RWPE2 (cell line): Measurements from ENCODE around the gene CAPZB.
A peak's percentile ranks its signal among the peaks of the same experiment; 100 is the strongest.

ENCODE experiments used
- ATAC-seq: fragments of 200-7000 bp; cut with Tn5 transposase; 3 replicates; pipeline ENCODE4 v1.9.1; 2021; ENCODE audit warnings: low read depth
- DNase-seq: peaks from one replicate; pipeline ENCODE4 v3.0.0-alpha.2; 2020; ENCODE audit warnings: low spot score
- H3K27ac ChIP-seq: fragments of 450-650 bp; 2 replicates; pipeline ENCODE4 v1.5.1; 2017; ENCODE audit warnings: mild to moderate bottlenecking; ENCODE audit not compliant: poor library complexity, severe bottlenecking
- H3K27me3 ChIP-seq: fragments of 250-450 bp; sonication (Bioruptor Pico); 2 replicates; pipeline ENCODE4 v1.5.1; 2021; ENCODE audit warnings: mild to moderate bottlenecking, moderate library complexity; ENCODE audit not compliant: insufficient read depth, poor library complexity, severe bottlenecking
- H3K36me3 ChIP-seq: fragments of 250-450 bp; sonication (Bioruptor Pico); 2 replicates; pipeline ENCODE4 v1.5.1; 2020; ENCODE audit warnings: low read depth, mild to moderate bottlenecking, moderate library complexity
- H3K4me1 ChIP-seq: fragments of 250-450 bp; sonication (Bioruptor Pico); 2 replicates; pipeline ENCODE4 v1.5.1; 2021; ENCODE audit warnings: mild to moderate bottlenecking, moderate library complexity; ENCODE audit not compliant: insufficient read depth, poor library complexity, severe bottlenecking
- H3K4me3 ChIP-seq: fragments of 250-450 bp; sonication (Bioruptor Pico); 2 replicates; pipeline ENCODE4 v1.5.1; 2021; ENCODE audit warnings: mild to moderate bottlenecking, moderate library complexity; ENCODE audit not compliant: severe bottlenecking
- H3K9me3 ChIP-seq: fragments of 250-450 bp; sonication (Bioruptor Pico); 2 replicates; pipeline ENCODE4 v1.5.1; 2021; ENCODE audit warnings: mild to moderate bottlenecking, moderate library complexity; ENCODE audit not compliant: severe bottlenecking
- TF ChIP-seq, protein P1 (sequence below): fragments of 450-650 bp; IDR thresholded peaks from one replicate; pipeline ENCODE4 v1.5.1; 2017; ENCODE audit warnings: mild to moderate bottlenecking, moderate library complexity; ENCODE audit not compliant: poor library complexity, severe bottlenecking

The CAPZB gene

GRCh38 chr1:19432943-19433718 lies 52.2 kb downstream of the CAPZB start:
- peaks cover 17% of the 10 kb centered on the region for H3K36me3 ChIP-seq
- DNase-seq: no peak
- no peak for ATAC-seq
- no peaks in the 10 kb centered on the region for H3K27me3 ChIP-seq
- H3K9me3 ChIP-seq: no peaks in the 10 kb centered on the region
- TF ChIP-seq, protein P1, sequence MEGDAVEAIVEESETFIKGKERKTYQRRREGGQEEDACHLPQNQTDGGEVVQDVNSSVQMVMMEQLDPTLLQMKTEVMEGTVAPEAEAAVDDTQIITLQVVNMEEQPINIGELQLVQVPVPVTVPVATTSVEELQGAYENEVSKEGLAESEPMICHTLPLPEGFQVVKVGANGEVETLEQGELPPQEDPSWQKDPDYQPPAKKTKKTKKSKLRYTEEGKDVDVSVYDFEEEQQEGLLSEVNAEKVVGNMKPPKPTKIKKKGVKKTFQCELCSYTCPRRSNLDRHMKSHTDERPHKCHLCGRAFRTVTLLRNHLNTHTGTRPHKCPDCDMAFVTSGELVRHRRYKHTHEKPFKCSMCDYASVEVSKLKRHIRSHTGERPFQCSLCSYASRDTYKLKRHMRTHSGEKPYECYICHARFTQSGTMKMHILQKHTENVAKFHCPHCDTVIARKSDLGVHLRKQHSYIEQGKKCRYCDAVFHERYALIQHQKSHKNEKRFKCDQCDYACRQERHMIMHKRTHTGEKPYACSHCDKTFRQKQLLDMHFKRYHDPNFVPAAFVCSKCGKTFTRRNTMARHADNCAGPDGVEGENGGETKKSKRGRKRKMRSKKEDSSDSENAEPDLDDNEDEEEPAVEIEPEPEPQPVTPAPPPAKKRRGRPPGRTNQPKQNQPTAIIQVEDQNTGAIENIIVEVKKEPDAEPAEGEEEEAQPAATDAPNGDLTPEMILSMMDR: no peak
- H3K4me1 ChIP-seq: peaks cover 47% of the 10 kb centered on the region
- no peak overlapping the region for H3K27ac ChIP-seq
- no peak overlapping the region for H3K4me3 ChIP-seq

DNA sequence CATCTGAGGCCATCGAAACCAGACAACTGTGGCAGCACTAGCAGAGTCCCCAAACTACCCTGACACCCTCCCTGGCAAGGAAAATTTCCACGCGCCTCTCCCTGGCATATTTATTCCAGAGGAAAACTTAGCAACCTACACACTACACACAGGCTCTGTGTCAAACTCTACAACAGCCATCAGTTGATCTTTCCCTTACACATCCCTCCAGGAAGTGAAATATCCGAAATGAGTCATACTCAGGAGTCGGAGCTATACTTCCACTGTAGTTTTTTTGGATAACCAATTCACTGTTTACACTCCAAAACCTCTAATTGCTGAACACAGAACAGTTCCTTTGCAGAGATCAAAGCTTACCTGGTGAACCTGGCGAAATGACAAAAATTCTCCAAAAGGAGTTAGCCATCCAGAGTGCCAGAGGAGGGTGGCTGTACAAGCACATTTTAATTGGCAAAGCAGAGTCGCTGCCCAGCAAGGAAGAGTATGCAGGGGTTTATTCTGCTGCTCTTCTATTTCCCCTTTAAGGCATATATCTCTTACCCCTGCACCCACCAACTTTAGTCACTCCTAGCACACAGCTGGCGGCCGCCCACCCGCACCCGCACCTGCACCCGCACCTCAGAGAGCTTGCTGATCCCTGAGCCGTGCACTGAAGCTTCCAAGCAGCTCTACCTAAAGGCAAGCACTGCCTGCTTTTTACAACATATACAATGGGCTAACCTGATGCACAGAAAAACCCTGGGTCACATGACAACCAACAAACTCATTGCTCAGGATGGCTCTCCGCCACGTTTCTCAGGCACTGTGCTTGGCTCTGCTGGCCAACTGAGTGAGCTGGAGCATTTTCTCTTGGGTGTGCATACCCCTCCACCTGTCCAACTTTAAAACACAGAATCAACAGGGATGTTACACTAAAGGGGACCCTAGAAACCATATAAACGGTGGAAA lies 54.9 kb downstream of the CAPZB start:
- peak; percentile 92 for ATAC-seq
- Histone ChIP-seq H3K4me3 (no peak overlapping the region), H3K4me1 (peaks cover 20% of the 10 kb centered on the region), H3K36me3 (peaks cover 11% of the 10 kb centered on the region), H3K9me3 (no peaks in the 10 kb centered on the region), H3K27me3 (no peaks in the 10 kb centered on the region), H3K27ac (peak overlapping the region; percentile 31)
- no peak for DNase-seq
- TF ChIP-seq, protein P1: no peak

DNA sequence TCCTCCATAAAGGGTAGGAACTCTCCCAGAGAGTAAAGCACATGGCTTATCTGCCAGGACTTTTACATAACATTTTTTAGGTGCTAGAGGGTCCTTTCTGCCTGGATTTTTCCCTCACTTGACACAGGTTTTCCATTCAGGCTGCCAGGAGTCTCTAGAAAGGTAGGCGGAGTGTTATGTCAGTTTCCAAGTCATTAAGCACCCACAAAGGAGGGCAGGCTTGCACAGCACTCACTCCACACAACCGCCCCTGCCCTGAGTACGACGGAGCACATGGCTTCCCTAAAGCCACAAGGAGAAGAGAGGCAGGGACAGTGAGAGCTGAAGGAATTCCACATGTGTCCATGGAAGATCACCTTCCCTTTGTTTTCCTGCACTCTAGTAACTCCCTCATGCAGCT lies 55.7 kb downstream of the CAPZB start:
- H3K27ac ChIP-seq: peak overlapping the region; percentile 31
- H3K36me3 ChIP-seq: peaks cover 11% of the 10 kb centered on the region
- ATAC-seq (no peak), DNase-seq (no peak)
- no peaks in the 10 kb centered on the region for H3K27me3 ChIP-seq
- H3K4me1 ChIP-seq: peaks cover 23% of the 10 kb centered on the region
- H3K4me3 ChIP-seq: no peak overlapping the region
- H3K9me3 ChIP-seq: no peaks in the 10 kb centered on the region
- TF ChIP-seq, protein P1: no peak

DNA sequence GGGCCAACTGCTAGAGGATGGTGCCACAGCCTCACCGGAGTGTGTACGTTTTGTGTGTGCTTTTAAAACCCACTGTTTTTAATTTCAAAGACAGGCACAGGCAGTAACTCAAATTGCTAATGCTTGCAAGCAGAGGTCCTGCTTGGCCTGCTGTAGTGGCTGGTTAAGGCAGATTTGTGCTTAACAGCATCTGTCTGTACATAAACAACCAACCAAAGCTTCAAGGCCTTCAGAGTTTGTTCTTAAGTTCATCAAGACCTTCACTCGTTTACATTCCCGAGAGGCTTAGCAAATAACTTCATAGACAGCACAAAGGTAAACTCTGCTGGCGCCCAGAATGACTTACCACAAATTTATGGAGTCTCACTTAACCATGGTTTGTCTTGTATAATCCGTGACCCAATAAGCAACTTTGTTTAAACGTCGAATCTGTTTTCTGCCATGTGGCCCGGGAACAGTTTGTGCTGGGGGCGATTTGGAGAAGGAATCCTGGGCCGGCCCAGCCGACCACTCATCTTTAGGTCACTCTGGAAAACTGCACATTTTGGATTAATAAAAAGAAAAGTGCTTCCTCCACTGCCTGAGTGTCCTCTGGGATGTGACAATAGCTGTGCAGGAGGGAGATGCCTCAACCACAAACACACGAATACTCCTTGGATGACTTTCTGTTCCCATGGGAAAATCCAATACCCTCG lies 58.1 kb downstream of the CAPZB start:
- Histone ChIP-seq H3K9me3 (no peaks in the 10 kb centered on the region), H3K27me3 (no peaks in the 10 kb centered on the region), H3K36me3 (peaks cover 6% of the 10 kb centered on the region; the same call in 1 of the 2 replicates), H3K4me3 (no peak overlapping the region), H3K27ac (no peak overlapping the region), H3K4me1 (peaks cover 27% of the 10 kb centered on the region)
- no peak for DNase-seq
- no peak for ATAC-seq
- TF ChIP-seq, protein P1: no peak
